ENCODE data around the gene PPP6R3.
"Not testable (repeated sequence)": the region's sequence is repeated elsewhere in the genome, so short reads cannot be mapped to it uniquely, and the experiment has no call there.

Gene PPP6R3

GRCh38 chr11:68621826-68622225, 161.3 kb downstream of the PPP6R3 start:
- no peak for DNase-seq

DNA sequence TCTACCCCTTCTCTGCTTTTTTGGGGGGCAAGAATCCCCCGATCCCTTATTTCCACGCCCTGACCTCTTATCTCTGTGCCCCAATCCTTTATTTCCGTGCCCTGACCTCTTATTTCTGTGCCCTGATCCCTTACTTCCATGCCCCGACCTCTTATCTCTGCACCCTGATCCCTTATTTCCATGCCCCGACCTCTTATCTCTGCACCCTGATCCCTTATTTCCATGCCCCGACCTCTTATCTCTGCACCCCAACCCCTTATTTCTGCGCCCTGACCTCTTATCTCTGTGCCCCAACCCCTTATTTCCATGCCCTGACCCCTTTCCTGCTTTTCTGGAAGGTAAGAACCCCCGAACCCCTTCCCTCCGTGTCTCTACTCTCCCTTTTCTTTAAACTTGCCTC, 163.2 kb downstream of the PPP6R3 start:
- not testable (repeated sequence) for DNase-seq

DNA sequence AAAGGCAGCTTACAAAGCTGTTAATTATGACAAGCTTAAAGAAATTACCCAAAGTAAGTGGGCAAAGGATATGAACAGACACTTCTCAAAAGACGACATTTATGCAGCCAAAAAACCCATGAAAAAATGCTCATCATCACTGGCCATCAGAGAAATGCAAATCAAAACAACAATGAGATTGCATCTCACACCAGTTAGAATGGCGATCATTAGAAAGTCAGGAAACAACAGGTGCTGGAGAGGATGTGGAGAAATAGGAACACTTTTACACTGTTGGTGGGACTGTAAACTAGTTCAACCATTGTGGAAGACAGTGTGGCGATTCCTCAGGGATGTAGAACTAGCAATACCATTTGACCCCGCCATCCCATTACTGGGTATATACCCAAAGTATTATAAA, 164.5 kb downstream of the PPP6R3 start:
- DNase-seq = not testable (repeated sequence)

GRCh38 chr11:68626236-68626635, 165.7 kb downstream of the PPP6R3 start:
- not testable (repeated sequence) for DNase-seq

DNA sequence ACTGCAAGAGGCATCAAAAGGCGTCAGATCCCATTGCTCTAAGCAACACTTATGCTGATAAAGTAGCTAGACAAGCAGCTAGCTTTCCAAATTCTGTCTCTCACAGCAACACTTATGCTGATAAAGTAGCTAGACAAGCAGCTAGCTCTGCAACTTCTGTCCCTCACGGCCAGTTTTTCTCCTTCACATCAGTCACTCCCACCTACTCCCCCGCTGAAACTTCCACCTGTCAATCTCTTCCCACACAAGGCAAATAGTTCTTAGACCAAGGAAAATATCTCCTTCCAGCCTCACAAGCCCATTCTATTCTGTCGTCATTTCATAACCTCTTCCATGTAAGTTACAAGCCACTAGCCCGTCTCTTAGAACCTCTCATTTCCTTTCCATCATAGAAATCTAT, 168.3 kb downstream of the PPP6R3 start:
- DNase-seq = not testable (repeated sequence)

- not testable (repeated sequence) for DNase-seq
Observed at GRCh38 chr11:68632375-68632774, 171.8 kb downstream of the PPP6R3 start.

DNA sequence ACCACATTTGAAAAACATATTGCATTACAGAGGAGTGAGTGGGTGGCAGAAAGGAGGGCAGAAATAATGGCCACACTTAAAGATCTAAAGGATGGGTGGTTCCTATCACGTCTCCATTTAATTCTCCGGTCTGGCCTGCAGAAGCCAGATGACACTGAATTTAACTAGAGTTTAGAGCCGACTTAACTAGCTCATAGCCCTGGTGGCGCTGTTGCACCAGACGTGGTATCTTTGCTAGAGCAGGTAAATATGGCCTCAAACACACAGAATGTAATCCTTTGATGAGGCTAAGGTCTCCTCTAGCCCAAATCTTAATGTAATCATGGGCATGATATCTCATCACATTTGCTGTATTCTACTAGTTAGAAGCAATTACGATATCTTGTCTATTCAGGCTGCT, 172.2 kb downstream of the PPP6R3 start:
- peak; percentile 59 for DNase-seq

GRCh38 chr11:68634606-68635005, 174.1 kb downstream of the PPP6R3 start:
- not testable (repeated sequence) for DNase-seq

GRCh38 chr11:68635172-68635571, 174.6 kb downstream of the PPP6R3 start:
- not testable (repeated sequence) for DNase-seq

DNA sequence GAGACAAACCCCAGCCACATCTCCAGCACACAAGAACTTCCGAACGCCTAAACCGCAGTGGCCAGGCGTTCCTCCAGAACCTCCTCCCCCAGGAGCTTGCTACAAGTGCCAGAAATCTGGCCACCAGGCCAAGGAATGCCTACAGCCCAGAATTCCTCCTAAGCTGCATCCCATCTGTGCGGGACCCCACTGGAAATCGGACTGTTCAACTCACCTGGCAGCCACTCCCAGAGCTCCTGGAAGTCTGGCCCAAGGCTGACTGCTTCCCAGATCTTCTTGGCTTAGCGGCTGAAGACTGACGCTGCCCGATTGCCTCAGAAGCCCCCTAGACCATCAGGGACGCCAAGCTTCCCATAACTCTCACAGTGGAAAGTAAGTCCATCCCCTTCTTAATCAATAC, 175.3 kb downstream of the PPP6R3 start:
- DNase-seq = not testable (repeated sequence)

GRCh38 chr11:68639322-68639721, 178.8 kb downstream of the PPP6R3 start:
- DNase-seq = not testable (repeated sequence)

DNA sequence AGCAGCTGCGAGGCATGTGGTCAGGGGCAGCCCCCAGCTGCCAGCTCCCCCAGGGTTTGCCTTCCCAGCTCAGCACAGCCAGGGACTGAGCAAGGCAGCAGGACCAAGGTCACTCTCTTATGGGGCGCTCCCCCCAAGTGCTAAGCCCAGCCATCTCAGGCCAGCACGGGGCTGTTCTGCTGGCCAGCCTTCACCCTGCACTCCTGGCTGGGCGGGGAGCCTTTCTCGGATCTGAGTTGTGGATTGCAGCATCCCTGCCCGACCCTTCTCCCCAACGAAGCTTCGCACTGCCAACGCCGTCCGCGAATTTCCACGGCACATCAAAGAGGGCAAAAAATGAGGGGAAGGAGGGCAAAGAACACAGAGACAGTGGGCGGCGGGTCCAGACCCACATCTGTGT, 181.3 kb downstream of the PPP6R3 start:
- no peak for DNase-seq

GRCh38 chr11:68643585-68643984, 183.0 kb downstream of the PPP6R3 start:
- no peak for DNase-seq

GRCh38 chr11:68646832-68647231, 186.3 kb downstream of the PPP6R3 start:
- DNase-seq = no peak

DNA sequence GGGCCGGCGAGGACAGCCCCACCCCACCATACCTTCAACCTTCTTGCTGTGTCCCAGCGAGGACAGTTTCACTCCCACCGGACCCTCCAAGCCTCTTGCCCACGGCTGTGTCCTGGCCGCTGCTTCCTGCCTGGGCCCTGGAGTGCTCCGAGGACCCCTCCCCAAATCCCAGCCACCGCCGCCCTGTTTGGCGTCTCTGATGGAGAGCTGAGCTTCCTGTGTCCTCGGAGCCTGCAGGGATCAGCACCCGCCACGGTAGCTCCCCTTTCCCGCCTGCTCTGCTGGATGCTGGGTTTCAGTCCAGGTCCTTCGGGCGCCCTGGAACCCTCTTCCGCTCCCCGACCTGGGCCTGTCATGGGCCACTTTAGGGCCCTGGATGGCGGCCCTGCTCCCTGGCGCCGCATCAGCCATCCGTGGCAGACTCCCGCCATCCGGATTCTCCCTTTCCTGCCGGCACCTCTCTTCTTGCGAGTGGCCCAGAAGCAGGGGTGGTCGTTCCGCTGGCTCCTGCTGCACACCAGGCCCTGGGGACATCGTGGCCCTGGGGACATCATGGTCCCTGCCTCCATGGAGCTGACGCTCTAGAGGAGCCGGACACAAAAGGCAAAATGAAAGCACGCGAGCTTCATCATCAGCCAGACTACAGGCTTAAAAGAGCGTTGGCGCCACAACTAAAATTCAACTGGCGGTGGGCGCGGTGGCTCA, 189.5 kb downstream of the PPP6R3 start:
- DNase-seq = no peak

DNA sequence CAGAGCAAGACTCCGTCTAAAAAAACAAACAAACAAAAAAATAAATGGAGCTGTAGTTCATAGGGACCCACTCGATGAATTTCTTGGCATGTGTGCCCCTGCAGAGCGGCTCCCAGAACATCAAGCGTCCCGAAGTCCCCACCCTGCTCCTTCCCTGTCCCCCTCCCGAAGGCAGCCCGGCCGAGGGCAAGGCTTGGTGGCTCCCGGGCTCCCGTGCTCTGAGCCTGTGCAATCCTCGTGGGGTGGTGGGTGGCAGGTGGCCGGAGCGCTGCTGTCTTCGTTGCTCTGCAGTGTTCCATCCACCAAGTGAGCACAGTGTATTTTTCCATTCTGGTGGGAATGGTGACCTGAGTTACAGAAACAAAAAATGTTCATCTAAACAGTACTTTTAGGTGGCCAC, 190.2 kb downstream of the PPP6R3 start:
- DNase-seq = no peak

GRCh38 chr11:68651208-68651984, 190.8 kb downstream of the PPP6R3 start:
- DNase-seq = no peak

DNA sequence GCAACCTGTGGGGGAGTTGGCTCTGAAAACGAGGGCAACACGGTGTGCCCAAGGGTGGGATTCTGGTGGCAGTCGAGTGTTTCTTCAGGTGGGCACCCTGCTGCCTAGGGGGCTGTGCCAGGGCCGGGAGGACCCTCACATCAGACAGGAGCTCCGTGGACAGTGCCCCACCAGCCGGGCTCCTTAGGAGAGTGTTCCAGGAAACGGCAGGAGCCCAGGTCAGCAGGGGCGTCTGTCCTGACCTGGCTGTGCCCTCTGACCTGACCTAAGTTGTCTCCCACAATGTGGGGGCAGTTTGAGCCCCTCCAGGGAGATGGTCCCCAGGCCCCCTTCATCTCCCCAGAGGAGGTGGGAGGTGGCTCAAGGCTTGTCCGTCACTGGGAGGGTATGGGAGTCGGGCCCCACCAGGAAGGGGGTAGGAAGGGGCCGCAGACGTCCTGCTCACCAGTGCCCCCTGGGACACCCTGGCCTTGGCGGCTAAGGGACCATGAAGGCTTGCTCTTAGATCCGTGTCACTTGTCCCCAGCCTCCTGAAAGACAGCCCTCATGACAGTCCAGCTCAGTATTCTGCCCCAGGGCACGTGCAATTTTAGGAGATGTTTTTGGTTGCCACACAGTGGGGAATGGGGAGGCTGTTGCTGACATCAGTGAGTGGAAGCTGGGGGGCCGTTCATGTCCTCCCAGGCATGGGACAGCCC, 191.6 kb downstream of the PPP6R3 start:
- DNase-seq = no peak

DNA sequence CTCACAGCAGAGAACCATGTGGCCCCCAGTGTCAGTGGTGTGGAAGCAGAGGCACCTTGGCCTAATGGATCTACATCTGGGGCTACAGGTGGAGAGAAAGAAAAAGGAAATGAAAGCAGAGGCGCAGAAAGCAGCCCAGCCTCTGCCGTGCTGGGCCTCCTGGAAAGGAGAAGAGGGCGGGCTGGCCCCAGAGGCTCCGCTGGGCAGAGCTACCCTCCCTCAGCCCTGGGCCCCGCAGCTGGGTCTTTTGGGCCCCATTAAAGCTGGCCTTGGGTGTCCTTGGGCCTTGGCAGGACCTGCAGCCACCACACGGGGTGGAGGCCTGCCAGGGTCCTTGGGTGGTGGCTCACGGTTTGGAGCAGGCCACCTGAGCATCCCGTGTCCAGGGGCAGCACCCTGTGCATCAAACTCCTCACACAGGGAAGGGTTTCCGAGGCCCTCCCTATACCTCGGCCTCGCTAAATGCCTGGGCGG, 192.2 kb downstream of the PPP6R3 start:
- no peak for DNase-seq

DNA sequence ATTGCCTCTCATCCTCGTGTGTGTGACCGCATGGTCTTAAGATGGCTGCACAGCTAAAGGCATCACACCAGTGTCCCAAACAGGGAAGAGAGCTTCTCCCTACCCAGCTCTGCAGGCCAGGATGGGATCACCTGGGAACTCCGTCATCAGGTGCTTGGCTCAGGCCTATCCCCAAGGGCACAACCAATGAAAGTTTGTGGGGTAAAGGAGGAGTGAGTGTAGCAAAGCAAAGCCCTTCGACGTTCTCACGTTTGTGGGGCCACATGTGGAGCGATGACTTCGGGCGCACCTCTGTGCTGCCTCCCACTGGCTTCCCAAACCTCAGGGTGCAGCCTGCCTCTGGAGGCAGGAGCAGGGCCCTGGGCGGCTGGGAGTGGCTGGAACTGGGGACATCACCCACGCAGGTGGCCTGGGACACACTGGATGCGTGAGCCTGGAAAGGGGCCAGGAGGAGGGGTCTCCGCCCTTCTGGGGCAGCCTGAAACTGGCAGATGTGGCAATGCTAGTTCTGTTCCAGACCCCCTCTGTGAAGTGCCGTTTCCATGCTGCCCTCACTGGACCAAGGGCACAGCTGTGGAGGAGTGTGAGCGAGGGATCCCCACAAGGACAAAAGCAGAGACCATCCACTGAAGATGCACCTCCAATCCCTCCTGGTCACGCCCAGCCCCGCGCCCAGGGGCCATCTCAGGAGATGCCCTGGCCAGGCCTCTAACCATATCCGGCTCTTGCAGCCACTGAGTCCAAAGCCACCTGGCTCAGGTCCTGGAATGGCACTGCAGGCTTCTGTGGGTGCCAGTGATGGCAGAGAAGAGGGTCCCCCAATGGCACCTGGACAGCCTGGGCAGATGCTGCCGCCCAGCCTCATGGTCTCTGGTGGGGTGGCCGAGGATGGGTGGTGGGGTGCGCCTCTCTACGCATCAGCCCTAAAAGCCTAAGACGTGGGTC, 193.2 kb downstream of the PPP6R3 start:
- no peak for DNase-seq

- no peak for DNase-seq
Observed at GRCh38 chr11:68654978-68655377, 194.4 kb downstream of the PPP6R3 start.

GRCh38 chr11:68655406-68655805, 194.9 kb downstream of the PPP6R3 start:
- no peak for DNase-seq
